Kidney glomerular epithelial cell (primary cell): ENCODE measurements around the gene TPD52L2.
A peak's percentile ranks its signal among the peaks of the same experiment; 100 is the strongest.
"Not testable (repeated sequence)": the region's sequence is repeated elsewhere in the genome, so short reads cannot be mapped to it uniquely, and the experiment has no call there.

Source experiments
- DNase-seq: peaks from one replicate; lab custom pipeline; 2025; lab: John Stamatoyannopoulos, UW

The TPD52L2 gene

DNA sequence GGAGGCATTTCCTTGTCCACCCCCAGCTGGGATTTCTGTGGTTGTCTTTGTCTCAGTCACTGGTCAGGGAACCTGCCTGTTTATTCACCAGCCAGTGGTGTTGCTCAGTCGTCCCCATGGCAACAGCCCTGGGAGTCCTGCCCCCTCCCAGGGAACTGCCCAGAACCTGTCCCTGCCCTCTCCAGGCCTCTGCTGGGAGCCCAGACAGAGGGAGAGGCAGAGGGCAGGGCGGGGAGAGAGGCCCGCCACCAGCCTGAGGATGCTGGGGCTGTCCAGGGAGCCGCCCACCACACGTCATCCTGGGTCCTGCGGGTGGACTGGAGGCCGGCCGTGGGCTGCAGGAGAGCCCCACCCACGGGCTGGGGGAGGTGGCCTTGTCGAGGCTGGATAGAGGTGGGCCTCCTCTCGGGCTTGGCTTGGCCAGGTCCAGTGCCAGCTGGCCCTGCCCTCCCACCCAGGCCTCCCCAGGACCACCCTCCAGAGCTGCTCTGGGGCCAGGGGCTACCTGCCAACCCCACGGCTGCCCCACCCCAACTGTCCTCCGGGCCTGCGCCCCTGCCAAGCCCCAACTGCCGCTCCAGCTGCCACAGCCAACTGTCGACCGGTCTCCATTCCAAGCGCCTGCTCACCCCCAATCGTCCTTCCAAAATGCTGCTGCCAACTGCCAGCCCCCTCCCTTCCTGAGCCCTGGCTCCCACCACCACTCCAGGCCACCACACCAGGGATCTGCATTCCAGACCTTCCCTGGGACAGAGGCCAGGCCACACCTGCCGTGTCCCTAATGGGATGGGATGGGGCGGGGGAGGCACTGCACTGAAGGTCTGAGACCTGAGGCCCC, 29.8 kb upstream of the TPD52L2 start:
- DNase-seq, result peak; percentile 92

DNA sequence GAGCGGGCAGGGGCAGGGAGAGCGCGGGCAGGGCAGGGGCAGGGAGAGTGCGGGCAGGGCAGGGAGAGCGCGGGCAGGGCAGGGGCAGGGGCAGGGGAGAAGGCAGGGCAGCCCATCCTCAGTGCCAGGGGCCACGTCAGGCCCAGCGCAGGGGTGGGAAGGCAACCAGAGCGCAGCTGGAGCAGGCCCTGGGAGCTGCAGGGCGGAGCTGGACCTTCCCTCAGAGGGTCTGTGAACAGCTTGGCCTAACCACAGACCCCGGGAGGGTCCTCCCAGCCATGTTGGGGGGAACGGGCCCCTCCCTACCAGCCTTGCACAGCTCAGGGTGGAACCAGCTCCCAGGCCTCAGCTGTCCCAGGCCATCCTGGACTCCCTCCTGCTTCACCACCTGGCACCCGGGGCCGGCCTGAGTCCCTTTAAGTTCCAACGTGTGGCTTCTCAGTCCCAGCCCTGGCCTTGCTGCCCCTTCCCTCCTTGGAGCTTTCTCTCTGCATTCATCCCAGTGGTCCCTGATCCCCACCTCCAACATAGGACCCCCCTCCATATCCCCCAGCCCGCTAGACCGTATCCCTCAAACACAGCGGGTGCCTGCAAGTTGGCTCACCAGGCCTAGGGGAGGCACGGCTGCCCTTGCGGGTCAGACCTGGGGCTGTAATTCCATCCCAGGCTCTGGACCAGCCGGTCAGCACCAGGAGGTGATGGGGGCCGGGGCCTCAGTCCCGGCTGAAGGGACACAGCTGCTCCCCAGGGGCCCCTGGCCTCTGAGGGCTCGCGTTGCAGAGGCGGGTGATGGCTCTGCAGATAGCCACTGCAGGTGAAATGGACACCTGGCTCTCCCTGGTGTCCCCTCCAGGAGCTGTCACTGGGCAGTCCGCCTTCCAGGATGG, 28.4 kb upstream of the TPD52L2 start:
- DNase-seq, result no peak

DNA sequence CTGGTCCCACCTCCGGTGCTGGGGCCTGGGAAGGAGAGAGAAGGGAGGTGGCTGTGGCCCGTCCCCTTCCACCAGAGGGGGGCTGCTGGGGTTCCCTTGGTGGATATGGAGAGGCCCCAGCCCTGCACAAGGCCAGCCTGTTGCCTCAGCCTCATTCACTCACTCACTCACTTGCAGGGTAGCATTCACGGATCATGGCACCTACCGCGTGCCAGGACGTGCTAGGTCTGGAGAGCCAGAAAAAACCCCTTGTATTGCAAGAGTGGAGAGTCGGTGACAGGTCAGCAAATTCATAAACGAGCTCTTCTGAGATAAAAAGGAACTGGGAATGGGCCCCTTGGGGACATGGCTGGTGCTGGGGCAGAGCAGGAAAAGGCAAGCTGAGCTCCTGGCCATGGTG, 27.6 kb upstream of the TPD52L2 start:
- DNase-seq, result no peak

DNA sequence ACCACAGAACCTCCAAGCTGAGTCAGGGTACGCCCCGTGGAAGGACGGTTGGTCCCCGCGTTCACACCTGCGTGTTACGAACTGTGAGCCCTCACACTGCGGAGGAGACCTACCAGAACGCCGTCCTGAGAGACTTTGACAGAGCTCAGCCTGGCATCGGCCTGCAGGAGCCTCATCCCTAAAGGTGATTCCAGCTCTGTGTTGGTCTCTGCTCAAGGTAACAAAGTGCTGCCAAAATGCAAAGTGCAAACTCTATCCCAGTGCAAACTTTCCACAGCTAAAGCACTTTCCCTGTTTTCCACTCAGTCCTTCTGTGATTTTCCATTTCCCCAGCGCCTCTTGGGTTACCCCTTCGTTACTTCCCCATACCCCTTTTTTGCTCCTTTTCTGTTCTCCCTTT, 25.4 kb upstream of the TPD52L2 start:
- no peak for DNase-seq

DNA sequence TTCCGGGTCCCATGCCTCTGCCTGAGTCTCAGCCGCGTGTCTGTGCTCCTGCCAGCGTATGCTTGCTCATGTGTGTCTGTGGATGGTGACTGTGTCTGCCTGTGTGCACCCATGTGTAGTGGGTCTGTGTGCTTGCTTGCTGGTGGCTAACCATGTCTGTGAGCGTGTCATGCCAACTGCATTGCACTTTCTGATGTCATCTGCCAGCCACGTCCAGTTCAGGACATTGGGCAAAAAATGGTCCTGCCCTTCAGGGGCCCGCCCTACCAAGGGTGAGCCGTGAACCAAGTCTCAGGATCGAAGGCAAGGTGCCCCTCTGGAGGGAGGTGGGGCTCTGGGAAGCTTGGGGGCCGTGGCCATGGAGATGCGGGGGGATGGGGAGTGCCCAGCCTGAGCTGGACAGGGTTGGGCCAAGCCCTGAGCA, 24.7 kb upstream of the TPD52L2 start:
- DNase-seq, result peak; percentile 50

DNA sequence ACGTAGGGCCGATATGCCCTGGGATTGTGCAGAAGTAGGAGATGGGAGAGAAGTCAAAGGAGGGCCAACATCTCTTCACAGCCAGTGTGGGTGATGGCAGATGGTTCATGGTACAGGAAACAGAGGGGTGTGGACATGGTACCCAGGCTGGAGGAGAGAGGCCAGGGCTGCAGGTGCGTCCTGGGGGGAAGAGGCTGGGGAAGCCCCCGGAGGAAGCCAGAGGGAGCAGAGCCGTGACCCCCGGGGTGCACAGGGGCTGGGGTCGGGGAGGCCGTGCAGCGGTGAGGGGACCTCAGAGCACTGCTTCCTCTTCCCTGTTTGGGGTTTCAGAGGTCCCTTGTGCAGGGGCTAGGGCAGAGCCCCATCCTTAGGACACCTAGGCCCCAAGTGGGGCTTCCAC, 22.8 kb upstream of the TPD52L2 start:
- no peak for DNase-seq

DNA sequence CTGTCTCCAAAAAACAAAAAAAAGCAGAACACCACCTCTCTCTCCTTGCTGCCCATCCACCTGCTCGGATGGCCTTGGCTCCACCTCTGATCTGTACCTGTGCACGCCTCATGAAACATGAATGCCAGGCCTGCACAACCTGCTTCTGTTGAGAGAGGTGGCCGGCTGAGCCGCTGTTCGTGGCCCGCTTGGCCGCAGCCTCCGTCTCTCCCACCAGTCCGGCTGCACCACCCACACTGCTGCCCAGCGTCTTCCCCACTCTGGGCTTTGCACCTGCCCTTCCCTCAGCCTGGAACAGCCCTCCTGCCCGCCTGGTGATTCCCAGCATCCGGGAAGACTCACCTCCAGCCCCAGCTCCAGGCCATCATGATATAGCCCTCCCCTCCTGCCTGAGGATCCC, 21.8 kb upstream of the TPD52L2 start:
- no peak for DNase-seq

DNA sequence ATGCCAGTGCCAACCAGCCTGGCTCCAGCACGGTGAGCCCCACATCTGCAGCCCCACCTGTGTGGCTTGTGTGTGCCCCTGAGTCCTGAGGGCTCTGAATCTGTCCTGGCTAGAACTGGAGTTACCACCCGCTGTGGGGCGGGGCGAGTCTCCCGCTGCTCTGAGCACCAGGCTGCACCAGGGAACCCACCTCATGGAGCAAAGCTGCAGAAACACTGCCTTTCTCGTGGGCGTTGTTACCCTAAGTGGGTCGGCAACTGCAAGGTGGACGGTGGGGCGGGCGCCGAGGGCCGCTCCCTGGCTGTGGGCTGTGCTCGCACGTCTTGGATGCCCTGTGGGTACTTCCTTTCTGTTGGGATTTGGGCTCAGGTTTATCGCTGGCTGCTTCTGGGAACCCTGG, 21.3 kb upstream of the TPD52L2 start:
- no peak for DNase-seq

DNA sequence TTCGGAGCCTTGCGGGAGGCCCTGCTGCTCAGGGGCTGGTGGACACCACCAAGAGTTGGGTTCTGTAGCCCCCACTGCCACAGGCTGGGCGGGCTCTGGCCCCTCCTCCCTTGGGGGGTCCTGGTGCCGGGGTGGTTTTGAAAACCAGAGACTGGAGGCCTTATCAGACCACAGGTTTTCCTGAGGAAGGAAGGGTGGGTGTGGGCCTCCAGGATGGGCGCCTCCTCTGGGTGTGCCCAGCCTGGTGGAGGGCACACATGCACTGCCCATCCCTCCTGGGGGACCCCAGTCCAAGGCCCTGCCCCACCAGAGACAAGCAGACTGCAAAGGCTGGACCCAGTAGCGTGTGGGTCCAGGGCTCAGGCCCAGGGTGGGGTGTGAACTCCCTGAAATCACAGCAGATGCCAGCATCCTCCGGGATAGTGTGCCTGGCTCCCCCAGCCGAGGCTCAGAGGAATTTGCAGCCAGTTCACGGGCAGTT, 20.5 kb upstream of the TPD52L2 start:
- DNase-seq, result no peak

DNA sequence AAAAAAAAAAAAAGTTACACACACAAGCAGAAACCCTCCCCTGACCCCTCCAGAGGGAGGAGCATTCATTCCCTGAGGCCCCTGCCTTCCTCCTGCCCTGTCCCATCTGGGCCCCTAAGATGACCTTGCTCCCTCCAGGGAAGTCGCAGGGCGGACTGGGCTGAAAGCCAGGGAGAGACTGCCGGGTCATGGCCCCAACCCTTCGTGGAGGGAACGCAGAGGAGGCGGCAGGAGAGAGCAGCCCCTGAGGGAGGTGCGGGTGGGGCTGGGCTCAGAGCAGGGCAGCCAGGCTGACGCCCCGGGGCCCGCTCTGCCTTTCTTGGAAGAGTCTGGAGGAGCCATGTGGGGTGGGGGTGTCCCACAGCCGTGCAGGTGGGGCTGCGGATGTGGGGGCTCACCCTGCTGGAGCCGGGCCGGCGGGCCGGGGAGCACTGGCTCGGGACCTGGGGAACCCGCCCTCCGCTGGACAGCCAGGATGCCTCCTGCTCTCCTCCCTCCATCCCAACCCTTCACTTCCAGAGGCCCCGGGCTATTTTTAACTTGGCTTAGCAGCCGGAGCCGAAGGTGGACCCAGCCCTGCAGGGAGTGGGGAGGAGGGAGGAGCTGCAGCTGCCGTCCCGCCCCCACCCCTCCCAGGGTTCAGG, 18.8 kb upstream of the TPD52L2 start:
- DNase-seq, result no peak

DNA sequence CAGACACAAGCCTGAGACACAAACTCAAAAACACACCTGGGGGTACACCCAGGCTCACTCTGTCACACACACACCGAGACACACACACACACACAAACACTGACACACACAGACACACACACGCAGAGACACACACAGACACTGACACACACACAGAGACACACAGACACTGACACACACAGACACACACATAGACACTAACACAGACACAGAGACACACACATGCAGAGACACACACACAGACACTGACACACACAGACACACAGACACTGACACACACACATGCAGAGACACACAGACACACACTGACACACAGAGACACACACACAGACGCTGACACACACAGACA, 18.2 kb upstream of the TPD52L2 start:
- DNase-seq, result no peak

DNA sequence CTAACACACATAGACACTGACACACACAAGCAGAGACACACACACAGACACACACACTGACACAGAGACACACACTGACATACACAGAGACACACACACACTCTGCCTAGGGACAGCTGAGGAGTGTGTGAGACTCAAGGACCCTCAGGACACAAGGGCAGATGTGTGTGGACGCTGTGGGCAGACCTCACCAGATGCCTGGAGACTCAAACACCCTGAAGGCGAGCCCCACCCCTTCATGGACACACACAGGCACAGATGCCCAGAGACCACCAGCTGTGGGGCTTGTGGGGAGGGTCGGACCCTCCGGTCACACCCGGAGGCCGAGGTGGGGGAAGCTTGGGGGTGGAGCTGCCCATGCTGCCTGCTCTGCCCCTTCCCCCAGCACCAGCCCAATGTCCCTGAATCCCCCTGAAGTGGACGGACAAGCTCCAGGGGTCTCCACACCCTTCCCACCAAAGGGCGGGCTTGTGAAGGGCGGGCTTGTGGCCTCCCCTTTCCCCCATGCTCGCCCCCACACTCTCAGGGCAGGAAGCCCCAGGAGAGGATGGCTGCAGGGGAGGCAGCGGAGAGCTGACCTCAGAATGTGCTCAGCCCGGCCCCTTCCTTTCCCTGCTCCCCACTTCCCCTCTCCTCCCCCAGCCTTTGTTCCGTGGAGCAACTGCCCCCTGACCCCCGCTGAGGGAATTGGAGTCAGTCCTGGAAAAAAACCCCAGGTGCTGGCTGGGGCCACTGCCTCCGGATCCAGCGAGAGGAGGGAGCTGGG, 17.6 kb upstream of the TPD52L2 start:
- DNase-seq, result no peak

DNA sequence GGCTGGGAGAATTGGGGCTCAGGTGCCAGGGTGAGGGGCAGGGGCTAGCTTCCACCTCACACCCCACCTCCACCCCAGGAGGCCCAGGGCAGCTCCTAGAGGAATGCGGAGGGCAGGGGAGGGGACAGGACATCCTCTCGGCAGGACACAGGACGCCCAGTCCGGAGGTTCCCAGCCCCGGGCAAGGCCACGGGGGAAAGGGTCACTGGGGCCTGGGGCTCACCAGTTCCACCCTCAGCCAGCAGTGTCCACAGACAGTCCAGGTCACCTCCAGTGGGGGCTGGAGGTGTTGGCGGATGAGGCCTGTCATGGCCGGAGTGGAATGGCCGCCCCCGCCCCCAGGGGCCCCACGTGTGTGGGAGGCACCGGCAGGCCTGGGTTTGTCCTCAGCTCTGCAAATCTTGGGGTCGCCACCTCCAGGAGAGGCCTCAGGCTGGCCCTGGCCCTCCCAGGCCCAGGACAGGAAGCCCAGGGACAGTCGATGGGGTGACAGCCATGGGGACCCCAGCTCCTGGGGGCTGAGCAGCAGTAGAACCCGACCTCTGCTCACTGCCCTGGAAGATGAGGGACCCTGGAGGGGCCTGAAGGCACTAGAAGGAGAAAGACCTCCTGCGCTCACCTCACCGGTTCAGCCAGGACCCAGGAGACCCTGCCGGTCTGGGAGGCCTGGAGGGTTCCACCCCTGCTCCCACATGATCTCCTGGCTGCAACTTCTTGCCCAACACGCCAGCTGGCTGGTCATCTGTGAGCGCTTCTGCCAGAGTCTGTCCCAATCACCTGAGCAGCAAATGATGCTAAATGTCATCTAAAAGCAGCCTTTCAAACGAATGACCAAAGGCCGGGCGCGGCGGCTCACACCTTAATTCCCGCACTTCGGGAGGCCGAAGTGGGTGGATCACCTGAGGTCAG, 16.8 kb upstream of the TPD52L2 start:
- DNase-seq, result no peak

DNA sequence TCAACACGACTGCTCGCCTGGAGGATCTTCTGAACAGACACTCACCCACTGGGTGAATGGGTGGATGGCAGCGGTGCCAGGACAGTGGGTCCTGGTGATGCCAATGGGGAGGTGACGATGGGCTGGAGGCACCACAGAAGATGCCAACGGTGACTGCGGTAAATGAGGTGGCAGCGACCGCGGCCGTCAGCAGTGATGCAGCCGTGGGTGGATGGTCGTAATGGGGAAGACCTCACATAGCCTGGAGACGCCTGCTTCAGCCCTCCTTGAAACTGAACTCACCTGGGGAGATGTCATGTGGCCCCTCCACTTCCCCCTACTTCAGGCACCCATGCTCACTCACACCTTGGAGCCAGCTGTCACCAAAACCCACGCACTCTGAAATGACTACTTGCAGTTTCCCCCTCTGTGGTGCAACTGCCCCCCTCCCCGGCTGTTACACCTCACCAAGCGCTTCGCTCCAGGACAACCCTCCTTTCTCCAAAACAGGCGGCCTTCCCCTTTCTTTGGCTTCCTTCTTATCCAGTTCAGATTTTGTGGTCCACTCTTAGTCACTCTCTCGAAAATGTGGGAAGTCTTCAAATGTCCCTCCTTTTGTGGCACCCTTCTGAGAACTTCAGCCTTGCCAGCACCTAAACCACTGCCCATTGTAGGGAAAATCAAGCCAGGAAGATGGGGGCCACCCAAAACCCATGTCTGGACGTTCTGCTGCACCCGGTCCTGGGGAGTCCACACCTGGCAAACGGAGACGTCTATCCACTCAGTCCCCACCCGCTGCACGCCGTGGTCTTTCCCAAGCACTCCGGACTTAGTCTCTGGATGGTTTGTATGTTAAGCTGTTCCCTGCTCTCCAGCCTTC, 14.2 kb upstream of the TPD52L2 start:
- no peak for DNase-seq

DNA sequence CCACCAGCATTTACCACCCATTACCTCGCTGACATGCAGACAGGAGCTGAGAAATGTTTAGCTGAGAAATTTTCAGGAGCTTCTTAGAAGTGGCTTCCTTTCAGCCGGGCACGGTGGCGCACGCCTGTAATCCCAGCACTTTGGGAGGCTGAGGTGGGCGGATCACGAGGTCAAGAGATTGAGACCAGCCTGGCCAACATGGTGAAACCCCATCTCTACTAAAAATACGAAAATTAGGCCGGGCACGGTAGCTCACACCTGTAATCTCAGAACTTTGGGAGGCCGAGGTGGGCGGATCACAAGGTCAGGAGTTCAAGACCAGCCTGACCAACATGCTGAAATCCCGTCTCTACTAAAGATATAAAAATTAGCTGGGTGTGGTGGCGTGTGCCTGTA, 13.5 kb upstream of the TPD52L2 start:
- not testable (repeated sequence) for DNase-seq

DNA sequence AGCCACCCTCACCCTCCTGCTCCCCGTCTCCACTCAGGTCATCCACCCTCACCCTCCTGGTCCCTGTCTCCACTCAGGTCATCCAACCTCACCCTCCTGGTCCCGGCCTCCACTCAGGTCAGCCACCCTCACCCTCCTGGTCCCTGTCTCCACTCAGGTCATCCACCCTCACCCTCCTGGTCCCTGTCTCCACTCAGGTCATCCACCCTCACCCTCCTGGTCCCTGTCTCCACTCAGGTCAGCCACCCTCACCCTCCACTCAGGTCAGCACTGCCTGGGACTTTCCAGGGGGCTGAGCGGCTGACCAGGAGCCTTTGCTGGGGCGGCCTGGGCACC, 11.4 kb upstream of the TPD52L2 start:
- DNase-seq, result not testable (repeated sequence)

DNA sequence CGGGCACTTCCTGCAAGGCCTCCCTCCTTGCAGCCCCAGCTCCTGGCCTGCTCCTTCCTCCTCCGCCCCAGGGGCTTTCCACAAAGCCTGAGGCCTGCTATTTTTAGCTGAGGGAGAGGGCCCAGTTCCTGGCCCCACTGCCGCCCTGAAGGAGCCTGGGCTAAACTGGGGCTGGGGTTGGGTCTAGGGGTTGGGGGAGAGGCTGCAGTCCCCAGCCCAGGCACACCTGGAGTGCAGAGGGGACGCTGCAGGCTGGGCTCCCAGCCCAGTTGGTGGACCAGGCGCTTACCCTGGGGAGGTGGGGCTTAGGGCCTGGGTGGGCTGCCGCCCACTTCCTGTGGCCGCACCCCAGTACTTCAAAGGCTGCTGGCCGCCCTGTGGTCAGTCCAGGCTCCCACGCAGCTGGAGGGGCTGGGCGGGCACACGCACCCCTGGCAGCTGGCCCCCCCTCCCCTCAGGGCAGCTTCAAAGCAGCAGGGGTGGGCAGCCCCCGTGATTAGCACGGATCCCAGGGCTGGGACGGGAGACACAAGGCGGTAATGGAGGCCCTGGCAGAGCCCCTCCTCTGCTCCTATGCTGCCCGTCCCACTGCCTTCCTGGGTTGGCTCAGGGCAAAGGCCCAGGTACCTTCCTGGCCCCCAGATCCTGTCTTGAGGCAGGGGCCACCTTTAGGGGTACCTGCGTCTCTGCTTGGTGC, 10.9 kb upstream of the TPD52L2 start:
- DNase-seq, result no peak

DNA sequence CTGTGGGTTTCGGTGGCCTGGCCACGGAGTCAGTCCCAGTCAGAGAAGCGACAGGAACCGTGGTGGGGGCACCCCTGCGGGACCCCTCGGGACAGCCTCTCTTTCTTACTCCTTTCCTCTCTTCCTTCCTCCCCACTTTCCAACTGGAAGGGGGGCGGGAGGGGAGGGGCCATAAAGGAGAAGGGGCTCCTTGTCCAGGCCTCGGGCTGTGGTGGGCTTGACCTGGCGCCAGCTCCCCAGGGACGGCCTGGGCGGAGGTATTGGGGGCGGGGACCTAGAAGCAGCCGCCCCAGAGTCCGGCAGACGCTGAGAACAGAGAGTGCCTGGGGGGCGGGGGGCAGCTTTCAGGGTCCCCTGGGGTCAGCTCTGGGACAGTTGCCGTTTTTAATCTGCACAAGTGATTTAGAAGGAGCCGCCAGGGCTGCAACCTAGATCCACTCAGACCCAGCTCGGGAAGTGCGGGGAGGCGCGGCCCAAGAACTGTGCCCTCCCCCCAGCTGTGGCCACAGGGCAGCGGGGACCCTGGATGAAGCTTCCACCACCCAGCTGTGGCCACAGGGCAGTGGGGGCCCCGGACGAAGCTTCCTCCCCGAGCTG, 10.2 kb upstream of the TPD52L2 start:
- no peak for DNase-seq
